NCI-H748 (cell line): ENCODE measurements around the gene SCRN2.

Source experiments
- DNase-seq: peaks from one replicate; lab custom pipeline; 2025; ENCODE audit not compliant: unreplicated experiment; lab: John Stamatoyannopoulos, UW

The SCRN2 gene

GRCh38 chr17:47822785-47823184 lies 18.3 kb downstream of the SCRN2 start:
- no peak for DNase-seq

- DNase-seq, result peak; percentile 88
Observed at GRCh38 chr17:47821424-47822391, 19.4 kb downstream of the SCRN2 start, which contains the start of gene OSBPL7. OSBPL7 (minus strand) TSS chr17:47821794; CDS start chr17:47820278, 1,516 bp downstream.

- DNase-seq, result peak; percentile 22
Observed at GRCh38 chr17:47821031-47821423, 20.0 kb downstream of the SCRN2 start.

- peak; percentile 22 for DNase-seq
Observed at GRCh38 chr17:47820033-47820789, 20.9 kb downstream of the SCRN2 start.

GRCh38 chr17:47819475-47819874 lies 21.6 kb downstream of the SCRN2 start:
- DNase-seq, result no peak

- DNase-seq, result no peak
Observed at GRCh38 chr17:47818002-47818695, 22.9 kb downstream of the SCRN2 start.

GRCh38 chr17:47816947-47817346 lies 24.1 kb downstream of the SCRN2 start:
- no peak for DNase-seq

GRCh38 chr17:47816111-47816735 lies 24.9 kb downstream of the SCRN2 start:
- no peak for DNase-seq

- DNase-seq, result no peak
Observed at GRCh38 chr17:47815106-47815918, 25.8 kb downstream of the SCRN2 start.

- no peak for DNase-seq
Observed at GRCh38 chr17:47813512-47814031, 27.5 kb downstream of the SCRN2 start.

GRCh38 chr17:47813077-47813476 lies 28.0 kb downstream of the SCRN2 start:
- DNase-seq, result no peak

- no peak for DNase-seq
Observed at GRCh38 chr17:47812146-47812920, 28.7 kb downstream of the SCRN2 start.

- no peak for DNase-seq
Observed at GRCh38 chr17:47811709-47812108, 29.4 kb downstream of the SCRN2 start.

GRCh38 chr17:47810901-47811635 lies 30.0 kb downstream of the SCRN2 start:
- DNase-seq, result no peak

- peak; percentile 6 for DNase-seq
Observed at GRCh38 chr17:47810200-47810821, 30.8 kb downstream of the SCRN2 start.

GRCh38 chr17:47808830-47809480 lies 32.1 kb downstream of the SCRN2 start:
- DNase-seq, result no peak
